HG02678 (cell line): Measurements from ENCODE around the gene PHKG1.
"Not testable (repeated sequence)": the region's sequence is repeated elsewhere in the genome, so short reads cannot be mapped to it uniquely, and the experiment has no call there.

ENCODE experiments used
- ATAC-seq: cut with Tn5 transposase; IDR thresholded peaks from one replicate; pipeline ENCODE4 v1.9.1; 2021; ENCODE audit warnings: mild to moderate bottlenecking, moderate library complexity; ENCODE audit not compliant: unreplicated experiment

Gene PHKG1

DNA sequence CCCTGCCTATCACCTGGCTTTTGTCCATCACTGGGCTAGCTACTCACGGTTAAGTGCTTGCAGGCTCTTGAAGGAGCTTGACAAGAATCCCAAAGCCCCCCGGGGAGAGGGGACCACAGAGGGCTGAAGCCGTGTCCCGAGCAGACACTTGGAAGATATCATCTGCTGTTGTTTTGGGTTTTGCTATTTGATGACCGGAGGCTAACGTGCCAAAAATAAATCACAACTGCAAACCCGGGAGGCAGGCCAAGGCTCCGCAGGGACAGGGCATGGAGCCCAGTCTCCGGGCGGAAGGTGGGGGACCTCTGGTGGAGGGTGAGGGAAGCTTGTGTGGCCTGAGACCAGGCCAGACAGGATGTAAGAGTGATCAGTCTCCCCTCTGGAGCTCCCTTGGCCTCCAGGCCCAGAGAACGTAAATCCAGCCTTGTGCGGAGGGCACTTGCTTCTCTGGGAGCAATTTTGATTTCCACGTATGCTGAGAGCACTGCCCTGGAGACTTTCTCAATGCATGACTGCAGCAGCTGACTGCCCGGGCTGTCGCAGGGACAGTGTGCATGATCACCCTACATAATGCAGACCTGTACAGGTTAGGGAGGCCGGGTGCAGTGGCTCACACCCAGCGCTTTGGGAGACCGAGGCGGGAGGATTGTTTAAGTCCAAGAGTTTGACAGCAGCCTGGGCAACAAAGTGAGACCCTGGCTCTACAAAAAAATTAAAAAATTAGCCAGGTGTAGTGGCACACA lies at the start of gene PHKG1:
TSS of gene PHKG1 (minus strand) at position 164 of the 743 bp plus-strand sequence. CDS start 4,011 bp downstream, outside the sequence.
- no peak for ATAC-seq

DNA sequence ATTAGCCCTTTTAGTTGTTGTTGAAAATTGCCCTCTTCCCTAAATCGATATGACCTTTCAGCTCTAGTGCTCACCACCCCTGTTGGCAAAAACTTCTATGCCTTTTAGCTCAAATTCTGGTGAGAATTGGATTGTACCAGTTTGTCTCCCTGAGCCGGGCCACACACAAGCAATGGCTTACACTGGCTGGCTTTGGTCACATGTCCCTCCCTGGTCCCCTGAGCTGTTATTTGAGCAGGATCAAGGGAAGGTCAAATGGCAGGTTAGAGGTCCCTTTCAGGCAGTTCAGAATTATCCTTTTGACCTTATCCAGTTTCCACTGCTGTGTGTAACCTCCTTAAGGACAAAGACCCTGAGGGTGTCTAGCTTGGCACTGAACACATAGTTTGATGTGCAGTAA lies 38.3 kb upstream of the PHKG1 start:
- ATAC-seq, result not testable (repeated sequence)

DNA sequence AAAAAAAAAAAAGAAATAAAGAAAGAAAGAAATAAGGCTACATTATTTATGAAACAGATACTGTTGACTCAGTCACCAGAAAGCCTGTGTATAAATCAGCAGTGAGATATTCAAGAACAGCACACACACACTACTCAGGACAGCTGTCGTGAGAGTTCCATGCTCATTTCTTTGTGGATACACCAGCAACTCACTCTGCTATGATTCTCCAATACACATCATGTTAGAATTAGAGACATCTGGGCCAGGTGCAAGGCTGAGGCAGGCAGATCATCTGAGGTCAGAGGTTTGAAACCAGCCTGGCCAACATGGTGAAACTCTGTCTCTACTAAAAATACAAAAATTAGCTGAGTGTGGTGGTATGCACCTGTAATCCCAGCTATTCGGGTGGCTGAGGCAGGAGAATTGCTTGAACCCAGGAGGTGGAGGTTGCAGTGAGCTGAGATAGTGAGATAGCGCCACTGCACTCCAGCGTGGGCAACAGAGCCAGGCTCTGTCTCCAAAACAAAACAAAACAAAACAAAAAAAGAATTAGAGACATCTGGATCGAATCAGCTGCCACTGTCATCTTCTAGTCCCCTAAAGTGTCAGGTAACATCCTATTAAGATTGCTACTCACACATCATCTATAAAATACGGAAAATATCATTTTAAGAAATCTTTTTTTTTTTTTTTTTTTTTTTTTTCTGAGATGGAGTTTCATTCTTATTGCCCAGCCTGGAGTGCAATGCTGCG lies 34.7 kb upstream of the PHKG1 start:
- ATAC-seq, result no peak

DNA sequence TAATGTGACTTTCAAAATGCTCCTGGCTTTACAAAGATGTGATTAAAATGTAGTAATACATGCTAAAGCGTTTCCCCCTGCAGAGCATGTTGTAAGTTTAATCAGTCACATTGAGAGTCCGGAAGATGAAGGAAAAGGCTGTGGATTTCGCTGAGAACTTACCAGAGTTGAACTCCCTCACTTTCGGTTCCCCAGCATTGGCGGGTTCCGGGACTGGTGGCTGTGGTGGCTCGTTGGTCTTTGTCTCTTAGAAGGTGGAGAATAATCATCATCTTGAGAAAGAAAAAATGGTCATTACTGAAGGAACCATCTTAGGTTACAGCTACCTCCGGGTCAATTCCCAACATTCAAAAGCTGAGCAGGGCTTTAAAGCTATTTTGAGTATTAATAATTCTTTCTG lies 33.1 kb upstream of the PHKG1 start:
- no peak for ATAC-seq

DNA sequence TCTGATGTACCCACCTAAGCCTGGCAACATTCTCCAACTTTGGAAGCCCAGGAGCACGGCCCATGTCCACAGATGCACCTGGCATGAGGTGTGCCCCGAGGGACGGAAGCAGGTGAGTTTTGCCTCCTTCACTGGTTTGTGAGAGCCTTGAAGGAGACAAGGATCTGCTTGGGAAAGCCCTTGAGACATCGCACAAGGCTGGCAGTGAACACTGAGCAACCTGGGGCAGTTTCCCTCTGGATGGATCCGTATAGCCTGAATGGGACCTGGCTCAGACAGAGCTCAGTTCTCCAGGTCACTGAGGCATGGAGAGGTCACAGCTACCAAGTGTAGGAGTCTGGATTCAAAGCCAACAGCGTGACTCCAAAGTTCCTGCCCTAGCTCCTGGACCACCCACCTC lies 32.2 kb upstream of the PHKG1 start:
- no peak for ATAC-seq

DNA sequence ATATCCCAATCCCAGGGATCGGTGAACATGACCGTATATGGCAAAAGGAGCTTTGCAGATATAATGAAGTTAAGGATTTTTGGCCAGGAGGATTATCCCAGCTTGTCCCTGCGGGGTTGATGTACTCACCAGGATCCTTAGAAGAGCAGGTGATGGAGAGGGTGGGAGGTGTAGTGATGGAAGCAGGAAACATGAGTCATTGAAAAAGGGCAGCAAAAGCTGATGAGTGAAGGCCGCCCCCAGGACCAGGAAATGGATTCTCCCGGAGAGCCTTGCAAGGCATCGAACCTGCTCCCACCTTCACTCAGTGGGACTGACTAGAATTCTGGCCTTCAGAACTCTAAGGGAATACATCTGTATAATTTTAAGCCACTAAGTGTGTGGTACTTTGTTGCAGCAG lies 28.7 kb upstream of the PHKG1 start:
- no peak for ATAC-seq

DNA sequence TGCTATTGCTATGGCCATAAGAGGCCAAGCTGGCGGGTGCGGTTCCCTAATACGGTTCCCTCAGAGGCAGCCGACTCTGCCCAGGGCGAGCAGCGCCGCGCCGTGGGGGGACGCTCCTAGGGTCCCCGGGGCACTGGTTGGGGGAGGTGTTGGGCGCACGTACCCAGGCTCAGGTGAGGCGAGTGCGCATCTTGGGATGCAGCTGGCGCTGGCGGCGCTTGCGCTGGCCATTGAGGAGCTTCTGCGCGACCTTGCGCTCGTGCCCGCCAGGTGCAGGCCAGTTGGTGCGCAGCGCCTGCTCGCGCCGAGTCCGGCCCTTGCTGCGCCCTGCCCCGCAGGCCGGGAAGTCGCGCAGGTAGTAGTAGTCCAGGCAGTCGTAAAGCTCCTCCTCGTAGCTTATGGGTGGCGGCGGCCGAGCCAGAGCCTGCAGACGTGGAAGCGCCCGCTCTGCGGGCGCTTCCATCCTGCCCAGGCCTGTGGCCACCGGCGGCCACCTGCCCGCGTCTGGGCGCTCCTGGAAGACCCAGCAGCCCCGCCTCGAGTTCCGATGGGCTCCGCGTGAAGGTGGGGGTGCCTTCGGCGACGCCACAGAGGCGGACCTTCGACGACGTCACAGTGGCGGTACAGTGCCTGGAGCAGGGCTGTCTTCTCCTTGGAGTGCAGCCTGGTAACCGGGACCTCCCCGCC lies 23.2 kb upstream of the PHKG1 start, which contains the start of gene NUPR2:
TSS of gene NUPR2 (minus strand) at position 566 of the 687 bp plus-strand sequence. CDS start at position 463, 103 bp downstream.
- ATAC-seq, result no peak

DNA sequence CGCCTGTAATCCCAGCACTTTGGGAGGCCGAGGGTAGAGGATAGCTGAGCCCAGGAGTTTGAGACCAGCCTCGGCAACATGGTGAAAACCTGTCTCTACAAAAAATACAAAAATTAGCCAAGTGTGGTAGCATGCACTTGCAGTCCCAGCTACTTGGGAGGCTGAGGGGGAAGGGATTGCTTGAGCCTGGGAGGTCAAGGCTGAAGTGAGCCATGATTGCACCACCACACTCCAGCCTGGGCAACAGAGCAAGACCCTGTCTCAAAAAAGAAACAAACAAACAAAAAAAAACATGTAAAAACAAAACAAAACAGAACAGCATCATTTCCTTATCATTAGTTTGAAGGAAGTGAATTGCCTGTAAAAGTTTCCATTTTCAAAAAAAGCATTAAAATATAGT lies 19.5 kb upstream of the PHKG1 start:
- not testable (repeated sequence) for ATAC-seq

DNA sequence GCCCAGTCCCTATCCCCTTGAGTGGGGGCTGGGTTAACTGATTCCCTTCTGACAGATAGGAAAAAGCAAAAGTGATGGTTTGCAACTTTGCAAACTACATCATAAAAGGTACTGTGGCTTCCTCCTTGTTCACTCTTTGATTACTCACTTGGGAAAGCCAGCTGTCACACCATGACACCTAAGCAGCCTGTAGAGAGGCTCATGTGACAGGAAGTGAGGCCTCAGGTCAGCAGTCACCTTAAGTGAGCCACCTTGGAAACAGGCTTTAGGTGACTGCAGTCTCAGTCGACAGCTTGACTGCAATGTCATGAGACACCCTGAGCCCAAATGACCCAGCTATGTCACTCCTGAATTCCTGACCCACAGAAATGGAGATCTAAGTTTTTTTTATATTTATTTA lies 17.9 kb upstream of the PHKG1 start:
- no peak for ATAC-seq

DNA sequence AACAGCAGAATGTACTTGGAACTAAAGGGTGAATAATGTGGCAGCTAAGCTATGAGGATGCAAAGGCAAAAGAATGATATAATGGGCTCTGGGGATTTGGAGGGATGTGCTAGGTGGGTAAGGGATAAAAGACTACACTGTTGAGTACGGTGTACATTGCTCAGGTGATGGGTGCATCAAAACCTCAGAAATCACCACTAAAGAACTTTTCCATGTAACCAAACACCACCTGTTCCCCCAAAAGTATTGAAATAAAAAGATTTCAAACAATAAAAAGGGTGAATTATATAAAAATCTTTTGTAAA lies 15.2 kb upstream of the PHKG1 start:
- no peak for ATAC-seq

DNA sequence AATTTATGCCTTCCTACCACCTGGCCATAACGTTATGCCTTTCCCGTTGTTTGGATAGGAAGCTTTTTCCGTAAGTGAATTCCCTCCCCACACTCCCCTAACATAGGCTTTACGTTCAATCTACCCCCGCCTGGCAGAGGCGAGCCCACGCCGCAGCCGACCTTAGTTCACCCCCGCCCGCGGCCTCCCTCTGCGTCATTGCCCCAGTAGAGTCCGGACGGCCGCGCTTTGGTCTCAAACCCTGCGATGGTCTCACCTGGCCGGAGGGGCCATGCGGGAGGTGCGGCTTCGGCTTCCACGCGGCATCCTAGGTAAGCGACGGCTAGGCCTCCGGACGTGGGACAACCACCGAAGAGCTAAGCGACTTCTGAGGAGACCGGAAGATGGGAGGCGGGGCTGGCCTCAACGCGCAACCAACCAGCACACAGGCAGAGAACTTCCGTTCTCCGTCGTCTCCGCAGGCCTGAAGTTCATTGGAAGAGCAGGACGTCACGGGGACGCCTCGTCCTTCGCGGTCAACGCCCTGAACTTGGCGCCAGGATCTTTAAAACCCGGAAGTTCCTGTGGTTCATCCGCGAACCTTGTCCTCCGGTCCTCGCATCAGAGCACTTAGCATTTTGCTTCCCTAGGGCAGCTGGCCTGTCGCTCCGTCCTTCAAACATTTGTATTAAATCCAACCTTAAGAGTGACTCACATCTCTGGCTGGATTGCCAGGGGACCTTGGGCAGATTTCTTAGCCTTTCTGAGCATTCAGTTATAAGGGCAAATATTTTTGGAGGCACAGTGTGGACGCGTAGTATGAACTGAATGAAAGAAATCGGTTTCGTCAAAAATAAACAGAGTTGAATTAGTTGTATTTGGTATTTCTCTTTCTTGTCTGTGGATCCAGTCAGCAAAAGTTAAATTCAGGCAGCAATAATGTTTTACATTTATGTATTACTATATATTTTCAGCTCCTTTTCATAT lies 13.6 kb upstream of the PHKG1 start, which contains the start of gene CHCHD2:
TSS of gene CHCHD2 (minus strand) at position 369 of the 966 bp plus-strand sequence. CDS start at position 306, 63 bp downstream.
- peak; percentile 100 for ATAC-seq

DNA sequence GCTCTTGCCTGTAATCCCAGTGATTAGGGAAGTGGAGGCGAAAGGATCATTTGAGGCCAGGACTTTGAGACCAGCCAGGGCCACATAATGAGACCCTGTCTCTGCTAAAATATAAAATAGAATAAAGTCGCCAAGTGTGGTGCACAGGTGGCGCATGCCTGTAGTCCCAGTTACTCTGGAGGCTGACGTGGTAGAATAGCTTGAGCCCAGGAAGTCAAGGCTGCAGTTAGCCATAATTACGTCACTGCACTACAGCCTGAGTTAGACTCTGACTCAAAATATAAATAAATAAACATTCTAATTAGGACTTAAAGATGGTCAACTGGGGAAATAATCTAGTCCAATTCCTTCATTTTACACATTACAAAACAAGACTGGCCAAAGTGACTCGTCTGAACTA lies 12.8 kb upstream of the PHKG1 start:
- peak; percentile 18 for ATAC-seq

DNA sequence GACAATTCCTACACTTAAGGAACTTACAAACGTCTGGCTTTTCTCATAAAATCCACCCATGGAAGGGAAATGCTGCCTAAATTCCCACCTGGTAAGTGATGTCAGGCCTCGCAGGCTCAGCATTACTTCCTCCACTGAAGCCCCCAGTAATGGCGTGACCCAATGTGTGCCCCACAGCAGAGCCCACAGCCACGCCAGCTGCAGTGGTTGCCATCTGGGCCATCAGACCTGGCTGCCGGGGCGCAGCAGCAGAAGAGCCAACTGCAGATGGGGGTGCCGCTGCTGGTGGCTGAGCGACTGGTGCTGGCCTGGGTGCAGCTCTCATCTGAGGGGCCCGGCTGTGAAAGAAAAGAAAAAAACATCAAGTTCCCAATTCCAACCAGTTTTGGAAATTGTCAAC lies 11.4 kb upstream of the PHKG1 start:
- ATAC-seq, result not testable (repeated sequence)

DNA sequence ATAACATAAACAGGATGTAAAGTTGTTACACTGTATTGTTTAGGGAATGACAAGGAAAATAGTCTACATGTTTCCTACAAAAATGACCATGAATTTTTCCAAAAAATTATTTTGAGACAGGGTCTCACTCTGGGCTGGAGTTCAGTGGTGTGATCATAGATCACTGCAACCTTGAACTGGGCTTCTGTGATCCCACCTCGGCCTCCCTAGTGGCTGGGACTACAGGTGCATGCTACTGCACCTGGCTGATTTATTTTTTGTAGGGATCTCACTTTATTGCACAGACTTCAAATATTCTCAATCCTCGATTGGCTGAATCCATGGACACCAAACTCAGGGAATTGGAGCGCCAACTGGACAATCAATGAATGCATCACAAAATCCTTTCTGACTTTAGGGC lies 6.9 kb upstream of the PHKG1 start:
- no peak for ATAC-seq

DNA sequence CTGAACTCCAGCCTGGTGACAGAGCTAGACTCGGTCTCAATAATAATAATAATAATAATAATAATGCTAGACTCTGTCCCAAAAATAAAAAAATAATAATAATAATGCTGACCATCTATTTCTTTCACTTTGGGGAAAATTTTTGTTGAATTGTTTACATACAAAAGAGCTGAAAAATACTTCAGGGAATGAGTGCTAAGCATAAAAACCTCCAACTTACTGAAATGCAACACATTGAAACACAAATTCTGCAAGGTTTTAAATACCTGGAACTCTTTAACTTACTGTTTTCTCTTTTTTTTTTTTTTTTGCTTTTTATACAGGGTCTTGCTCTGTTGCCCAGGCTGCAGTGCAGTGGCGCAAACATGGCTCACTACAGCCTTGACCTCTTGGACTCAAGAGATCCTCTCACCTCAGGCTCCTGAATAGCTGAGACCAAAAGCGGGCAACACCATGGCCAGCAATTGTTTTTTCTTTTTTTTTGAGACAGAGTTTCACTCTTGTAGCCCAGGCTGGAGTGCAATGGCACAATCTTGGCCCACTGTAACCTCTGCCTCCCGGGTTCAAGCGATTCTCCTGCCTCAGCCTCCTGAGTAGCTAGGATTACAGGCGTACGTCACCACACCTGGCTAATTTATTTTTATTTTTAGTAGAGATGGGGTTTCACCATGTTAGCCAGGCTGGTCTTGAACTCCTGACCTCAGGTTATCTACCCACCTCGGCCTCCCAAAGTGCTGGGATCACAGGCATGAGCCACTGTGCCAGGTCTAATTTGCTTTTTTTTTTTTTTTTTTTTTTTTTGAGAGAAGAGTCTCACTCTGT lies 5.6 kb upstream of the PHKG1 start:
- not testable (repeated sequence) for ATAC-seq

DNA sequence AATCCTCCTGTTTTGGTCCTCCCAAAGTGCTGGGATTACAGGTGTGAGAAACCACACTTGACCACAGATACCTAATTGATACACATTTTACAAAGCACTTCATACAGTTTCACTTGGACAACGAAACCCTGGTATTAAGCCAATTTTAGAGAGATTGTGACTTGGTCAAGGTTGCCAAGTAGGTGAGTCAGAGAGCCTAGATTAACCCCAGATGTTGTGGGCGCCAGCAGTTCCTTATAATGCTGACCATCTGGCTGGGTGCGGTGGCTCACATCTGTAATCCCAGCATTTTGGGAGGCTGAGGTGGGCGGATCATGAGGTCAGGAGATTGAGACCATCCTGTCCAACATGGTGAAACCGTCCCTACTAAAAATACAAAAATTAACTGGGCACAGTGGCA lies 4.9 kb upstream of the PHKG1 start:
- ATAC-seq, result no peak

DNA sequence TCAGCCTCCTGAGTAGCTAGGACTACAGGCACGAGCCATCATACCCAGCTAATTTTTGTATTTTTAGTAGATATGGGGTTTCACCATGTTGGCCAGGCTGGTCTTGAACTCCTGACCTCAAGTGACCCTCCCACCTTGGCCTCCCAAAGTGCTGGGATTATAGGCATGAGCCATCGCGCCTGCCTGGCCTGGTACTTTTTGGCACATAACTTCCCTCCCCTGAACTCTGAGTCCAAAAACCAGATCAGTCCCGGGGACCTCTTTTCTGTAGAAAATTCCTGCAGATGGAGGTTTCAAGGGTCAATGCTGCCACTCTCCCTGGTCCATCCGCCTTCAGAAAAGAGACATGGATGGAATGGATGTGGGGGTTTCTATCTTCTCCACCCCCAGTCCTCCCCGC lies 364 bp downstream of the PHKG1 start:
- ATAC-seq, result not testable (repeated sequence)

DNA sequence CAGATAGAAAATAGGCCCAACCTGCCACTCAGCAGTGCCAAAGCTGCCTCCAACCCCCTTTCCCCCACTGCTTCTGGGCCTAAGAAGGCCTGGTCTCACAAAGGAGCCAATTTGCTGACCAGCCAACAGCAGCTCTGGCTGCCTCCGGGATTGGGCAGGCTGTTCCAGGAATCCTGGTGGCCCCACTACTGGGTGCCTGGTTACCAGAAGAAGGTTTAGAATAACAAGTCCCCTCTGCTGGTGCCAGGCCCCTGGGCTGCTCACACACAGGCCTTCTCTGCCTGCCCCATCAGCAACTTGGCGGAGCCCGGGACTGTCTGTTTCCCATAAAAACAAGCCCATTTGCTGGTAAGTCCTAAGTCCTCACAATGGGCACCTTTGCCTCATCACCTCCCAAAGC lies 1.2 kb downstream of the PHKG1 start:
- no peak for ATAC-seq

DNA sequence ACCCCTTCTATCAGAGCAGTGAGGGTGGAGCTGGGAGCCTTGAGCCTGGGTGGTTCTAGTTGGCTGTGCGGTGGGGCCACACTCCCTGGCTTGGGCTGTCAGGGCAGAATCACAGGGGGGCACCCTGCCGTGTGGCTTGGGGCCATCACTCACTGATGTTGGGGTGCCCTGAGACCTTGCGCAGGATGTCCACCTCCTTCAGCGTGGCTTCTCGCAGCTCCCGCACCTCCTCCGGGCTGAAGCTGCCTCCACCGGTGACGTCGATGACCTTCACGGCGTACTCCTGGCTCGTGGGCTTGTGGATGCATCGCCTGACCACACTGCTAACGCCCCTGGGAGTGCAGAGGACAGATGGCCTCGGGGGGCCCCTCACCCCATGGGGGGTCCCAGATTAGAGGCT lies 5.3 kb downstream of the PHKG1 start:
- no peak for ATAC-seq

DNA sequence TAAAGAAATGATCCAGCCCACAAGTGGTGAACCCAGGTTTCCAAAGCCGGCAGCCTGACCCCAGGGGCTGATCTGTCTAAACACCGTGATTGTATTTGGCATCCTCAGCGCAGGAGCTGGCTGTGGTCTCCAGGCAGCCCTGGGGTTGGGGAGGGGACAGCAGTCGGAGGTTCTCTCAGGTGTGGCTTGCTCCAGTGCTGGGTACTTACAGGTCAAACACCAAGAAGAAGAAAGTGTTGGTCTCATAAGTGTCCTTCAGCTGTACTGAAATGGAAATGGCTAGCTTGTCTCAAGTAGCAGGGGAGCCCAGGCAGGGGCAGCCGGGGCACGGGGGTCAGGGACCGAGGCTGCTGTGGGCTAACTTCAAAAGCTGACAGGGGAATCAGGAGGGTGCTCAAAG lies 6.0 kb downstream of the PHKG1 start:
- no peak for ATAC-seq
